Measurements from ENCODE around the gene TENT5C. TPM values are rescaled to one million over a fixed set of nuclear protein-coding genes. Genes with fewer than 3 reads are reported as not detected.

TENT5C gene
- total and polyA plus RNA-seq, 2 of the 13 experiments (the other 11 are each of a cell fraction or from before 2014, with no cell fraction given) = 0.02 to 0.38 TPM

DNA sequence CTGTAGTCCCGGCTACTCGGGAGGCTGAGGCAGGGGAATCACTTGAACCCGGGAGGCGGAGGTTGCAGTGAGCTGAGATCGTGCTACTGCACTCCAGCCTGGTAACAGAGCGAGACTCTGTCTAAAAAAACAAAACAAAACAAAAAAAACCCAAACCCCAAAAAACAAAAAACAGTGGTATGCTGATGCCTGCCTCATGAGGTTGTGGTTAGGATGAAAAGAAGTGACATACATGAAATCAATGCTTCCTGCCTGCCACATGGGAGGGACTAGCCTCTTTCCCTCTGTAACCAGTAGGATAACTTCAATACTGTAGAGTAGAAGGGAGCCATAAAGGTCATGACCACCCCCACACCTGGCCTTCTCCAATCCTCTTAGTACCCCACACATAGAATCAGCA, 55.2 kb downstream of the TENT5C start (continued):
- TF ChIP-seq ATAD3A (CRISPR knock-in tag; IDR thresholded peaks at IDR 0.05) = no peak
- no peak for TF ChIP-seq RFXANK (CRISPR knock-in tag; IDR thresholded peaks at IDR 0.05)
- TF ChIP-seq, protein P1, sequence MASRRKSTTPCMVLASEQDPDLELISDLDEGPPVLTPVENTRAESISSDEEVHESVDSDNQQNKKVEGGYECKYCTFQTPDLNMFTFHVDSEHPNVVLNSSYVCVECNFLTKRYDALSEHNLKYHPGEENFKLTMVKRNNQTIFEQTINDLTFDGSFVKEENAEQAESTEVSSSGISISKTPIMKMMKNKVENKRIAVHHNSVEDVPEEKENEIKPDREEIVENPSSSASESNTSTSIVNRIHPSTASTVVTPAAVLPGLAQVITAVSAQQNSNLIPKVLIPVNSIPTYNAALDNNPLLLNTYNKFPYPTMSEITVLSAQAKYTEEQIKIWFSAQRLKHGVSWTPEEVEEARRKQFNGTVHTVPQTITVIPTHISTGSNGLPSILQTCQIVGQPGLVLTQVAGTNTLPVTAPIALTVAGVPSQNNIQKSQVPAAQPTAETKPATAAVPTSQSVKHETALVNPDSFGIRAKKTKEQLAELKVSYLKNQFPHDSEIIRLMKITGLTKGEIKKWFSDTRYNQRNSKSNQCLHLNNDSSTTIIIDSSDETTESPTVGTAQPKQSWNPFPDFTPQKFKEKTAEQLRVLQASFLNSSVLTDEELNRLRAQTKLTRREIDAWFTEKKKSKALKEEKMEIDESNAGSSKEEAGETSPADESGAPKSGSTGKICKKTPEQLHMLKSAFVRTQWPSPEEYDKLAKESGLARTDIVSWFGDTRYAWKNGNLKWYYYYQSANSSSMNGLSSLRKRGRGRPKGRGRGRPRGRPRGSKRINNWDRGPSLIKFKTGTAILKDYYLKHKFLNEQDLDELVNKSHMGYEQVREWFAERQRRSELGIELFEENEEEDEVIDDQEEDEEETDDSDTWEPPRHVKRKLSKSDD (CRISPR knock-in tag; IDR thresholded peaks at IDR 0.05; ENCODE audit: low read depth) = no peak
- TF ChIP-seq, protein P2, sequence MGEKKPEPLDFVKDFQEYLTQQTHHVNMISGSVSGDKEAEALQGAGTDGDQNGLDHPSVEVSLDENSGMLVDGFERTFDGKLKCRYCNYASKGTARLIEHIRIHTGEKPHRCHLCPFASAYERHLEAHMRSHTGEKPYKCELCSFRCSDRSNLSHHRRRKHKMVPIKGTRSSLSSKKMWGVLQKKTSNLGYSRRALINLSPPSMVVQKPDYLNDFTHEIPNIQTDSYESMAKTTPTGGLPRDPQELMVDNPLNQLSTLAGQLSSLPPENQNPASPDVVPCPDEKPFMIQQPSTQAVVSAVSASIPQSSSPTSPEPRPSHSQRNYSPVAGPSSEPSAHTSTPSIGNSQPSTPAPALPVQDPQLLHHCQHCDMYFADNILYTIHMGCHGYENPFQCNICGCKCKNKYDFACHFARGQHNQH (CRISPR knock-in tag; IDR thresholded peaks at IDR 0.05) = no peak
- TF ChIP-seq, protein P3, sequence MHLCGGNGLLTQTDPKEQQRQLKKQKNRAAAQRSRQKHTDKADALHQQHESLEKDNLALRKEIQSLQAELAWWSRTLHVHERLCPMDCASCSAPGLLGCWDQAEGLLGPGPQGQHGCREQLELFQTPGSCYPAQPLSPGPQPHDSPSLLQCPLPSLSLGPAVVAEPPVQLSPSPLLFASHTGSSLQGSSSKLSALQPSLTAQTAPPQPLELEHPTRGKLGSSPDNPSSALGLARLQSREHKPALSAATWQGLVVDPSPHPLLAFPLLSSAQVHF (CRISPR knock-in tag; IDR thresholded peaks at IDR 0.05) = no peak
- TF ChIP-seq MAFF (IDR thresholded peaks at IDR 0.05; ENCODE audit: low read depth, low read length) = no peak
- TF ChIP-seq, protein P4, sequence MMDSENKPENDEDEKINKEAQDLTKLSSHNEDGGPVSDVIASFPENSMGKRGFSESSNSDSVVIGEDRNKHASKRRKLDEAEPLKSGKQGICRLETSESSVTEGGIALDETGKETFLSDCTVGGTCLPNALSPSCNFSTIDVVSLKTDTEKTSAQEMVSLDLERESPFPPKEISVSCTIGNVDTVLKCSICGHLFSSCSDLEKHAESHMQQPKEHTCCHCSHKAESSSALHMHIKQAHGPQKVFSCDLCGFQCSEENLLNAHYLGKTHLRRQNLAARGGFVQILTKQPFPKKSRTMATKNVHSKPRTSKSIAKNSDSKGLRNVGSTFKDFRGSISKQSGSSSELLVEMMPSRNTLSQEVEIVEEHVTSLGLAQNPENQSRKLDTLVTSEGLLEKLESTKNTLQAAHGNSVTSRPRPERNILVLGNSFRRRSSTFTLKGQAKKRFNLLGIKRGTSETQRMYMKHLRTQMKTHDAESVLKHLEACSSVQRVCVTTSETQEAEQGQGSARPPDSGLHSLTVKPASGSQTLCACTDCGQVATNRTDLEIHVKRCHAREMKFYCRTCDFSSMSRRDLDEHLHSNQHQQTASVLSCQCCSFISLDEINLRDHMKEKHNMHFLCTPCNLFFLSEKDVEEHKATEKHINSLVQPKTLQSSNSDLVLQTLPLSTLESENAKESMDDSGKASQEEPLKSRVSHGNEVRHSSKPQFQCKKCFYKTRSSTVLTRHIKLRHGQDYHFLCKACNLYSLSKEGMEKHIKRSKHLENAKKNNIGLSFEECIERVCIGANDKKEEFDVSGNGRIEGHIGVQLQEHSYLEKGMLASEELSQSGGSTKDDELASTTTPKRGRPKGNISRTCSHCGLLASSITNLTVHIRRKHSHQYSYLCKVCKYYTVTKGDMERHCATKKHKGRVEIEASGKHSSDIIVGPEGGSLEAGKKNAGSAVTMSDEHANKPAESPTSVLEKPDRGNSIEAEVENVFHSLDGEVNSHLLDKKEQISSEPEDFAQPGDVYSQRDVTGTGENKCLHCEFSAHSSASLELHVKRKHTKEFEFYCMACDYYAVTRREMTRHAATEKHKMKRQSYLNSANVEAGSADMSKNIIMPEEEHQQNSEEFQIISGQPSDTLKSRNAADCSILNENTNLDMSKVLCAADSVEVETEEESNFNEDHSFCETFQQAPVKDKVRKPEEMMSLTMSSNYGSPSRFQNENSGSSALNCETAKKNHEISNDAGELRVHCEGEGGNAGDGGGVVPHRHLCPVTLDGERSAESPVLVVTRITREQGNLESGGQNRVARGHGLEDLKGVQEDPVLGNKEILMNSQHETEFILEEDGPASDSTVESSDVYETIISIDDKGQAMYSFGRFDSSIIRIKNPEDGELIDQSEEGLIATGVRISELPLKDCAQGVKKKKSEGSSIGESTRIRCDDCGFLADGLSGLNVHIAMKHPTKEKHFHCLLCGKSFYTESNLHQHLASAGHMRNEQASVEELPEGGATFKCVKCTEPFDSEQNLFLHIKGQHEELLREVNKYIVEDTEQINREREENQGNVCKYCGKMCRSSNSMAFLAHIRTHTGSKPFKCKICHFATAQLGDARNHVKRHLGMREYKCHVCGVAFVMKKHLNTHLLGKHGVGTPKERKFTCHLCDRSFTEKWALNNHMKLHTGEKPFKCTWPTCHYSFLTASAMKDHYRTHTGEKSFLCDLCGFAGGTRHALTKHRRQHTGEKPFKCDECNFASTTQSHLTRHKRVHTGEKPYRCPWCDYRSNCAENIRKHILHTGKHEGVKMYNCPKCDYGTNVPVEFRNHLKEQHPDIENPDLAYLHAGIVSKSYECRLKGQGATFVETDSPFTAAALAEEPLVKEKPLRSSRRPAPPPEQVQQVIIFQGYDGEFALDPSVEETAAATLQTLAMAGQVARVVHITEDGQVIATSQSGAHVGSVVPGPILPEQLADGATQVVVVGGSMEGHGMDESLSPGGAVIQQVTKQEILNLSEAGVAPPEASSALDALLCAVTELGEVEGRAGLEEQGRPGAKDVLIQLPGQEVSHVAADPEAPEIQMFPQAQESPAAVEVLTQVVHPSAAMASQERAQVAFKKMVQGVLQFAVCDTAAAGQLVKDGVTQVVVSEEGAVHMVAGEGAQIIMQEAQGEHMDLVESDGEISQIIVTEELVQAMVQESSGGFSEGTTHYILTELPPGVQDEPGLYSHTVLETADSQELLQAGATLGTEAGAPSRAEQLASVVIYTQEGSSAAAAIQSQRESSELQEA (CRISPR knock-in tag; IDR thresholded peaks at IDR 0.05; ENCODE audit: not compliant biosample characterization) = no peak
- TF ChIP-seq RFX3 (CRISPR knock-in tag; IDR thresholded peaks at IDR 0.05) = no peak
- TF ChIP-seq HNRNPLL (IDR thresholded peaks at IDR 0.05; ENCODE audit: low read depth, low read length, poor library complexity, severe bottlenecking) = no peak
- no peak for TF ChIP-seq ARHGAP35 (CRISPR knock-in tag; IDR thresholded peaks at IDR 0.05; ENCODE audit: borderline replicate concordance)
- TF ChIP-seq, protein P5, sequence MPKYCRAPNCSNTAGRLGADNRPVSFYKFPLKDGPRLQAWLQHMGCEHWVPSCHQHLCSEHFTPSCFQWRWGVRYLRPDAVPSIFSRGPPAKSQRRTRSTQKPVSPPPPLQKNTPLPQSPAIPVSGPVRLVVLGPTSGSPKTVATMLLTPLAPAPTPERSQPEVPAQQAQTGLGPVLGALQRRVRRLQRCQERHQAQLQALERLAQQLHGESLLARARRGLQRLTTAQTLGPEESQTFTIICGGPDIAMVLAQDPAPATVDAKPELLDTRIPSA (CRISPR knock-in tag; IDR thresholded peaks at IDR 0.05; ENCODE audit: borderline replicate concordance) = no peak
- no peak for TF ChIP-seq ARNT (IDR thresholded peaks at IDR 0.05)

Measured in HepG2 (cell line).